WERI-Rb-1 (cell line): ENCODE measurements around the gene KCNMA1.

ENCODE experiments used
- DNase-seq: peaks from one replicate; pipeline ENCODE4 v3.0.0-alpha.2; 2020
- H3K27ac ChIP-seq: fragments of 250-450 bp; sonication (Bioruptor Pico); 2 replicates; pipeline ENCODE4 v1.5.1; 2020; ENCODE audit warnings: mild to moderate bottlenecking, moderate library complexity
- H3K27me3 ChIP-seq: fragments of 250-450 bp; sonication (Bioruptor Pico); 2 replicates; pipeline ENCODE4 v1.5.1; 2021; ENCODE audit warnings: mild to moderate bottlenecking, low read depth, moderate library complexity; ENCODE audit not compliant: insufficient read depth, severe bottlenecking
- H3K36me3 ChIP-seq: fragments of 250-450 bp; sonication (Bioruptor Pico); 2 replicates; pipeline ENCODE4 v1.5.1; 2020; ENCODE audit warnings: mild to moderate bottlenecking, moderate library complexity
- H3K4me3 ChIP-seq: 2 replicates; pipeline ENCODE4 v1.5.1; 2011; ENCODE audit warnings: low read depth, mild to moderate bottlenecking, control low read depth, low read length
- H3K9me3 ChIP-seq: fragments of 250-450 bp; sonication (Bioruptor Pico); 2 replicates; pipeline ENCODE4 v1.5.1; 2021; ENCODE audit warnings: mild to moderate bottlenecking, moderate library complexity; ENCODE audit not compliant: severe bottlenecking
- TF ChIP-seq, protein P1 (sequence below): IDR thresholded peaks from 2 replicates; pipeline ENCODE4 v1.5.1; 2011; ENCODE audit warnings: low read depth, mild to moderate bottlenecking, control low read depth, inconsistent platforms, low read length

KCNMA1 gene

DNA sequence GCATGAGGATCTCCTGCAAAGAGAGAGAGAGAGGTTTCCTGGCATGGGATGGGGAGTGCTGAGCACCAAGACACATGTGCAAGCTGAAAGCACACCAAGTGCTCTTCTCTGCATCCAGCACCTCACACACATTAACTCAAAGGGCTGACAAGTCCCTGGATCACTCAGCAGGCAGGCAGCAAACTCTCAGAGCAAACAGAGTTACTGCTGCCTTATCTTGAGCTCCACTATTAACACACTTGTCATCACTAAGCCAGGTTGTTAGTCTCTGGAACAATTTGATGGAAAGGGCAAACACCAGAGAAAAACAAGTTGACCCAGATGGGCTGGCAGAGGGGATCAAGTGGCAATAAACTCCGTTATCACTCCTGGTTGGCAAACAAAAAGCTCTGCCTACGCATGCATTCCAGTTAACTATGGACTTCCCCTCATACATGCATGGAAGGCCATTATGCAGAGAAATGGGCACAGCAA is 349.9 kb downstream of the KCNMA1 start:
- Histone ChIP-seq H3K27me3 (no peaks in the 10 kb centered on the region), H3K27ac (no peak overlapping the region), H3K36me3 (no peaks in the 10 kb centered on the region), H3K4me3 (no peak overlapping the region), H3K9me3 (no peaks in the 10 kb centered on the region)
- DNase-seq = no peak
- TF ChIP-seq, protein P1, sequence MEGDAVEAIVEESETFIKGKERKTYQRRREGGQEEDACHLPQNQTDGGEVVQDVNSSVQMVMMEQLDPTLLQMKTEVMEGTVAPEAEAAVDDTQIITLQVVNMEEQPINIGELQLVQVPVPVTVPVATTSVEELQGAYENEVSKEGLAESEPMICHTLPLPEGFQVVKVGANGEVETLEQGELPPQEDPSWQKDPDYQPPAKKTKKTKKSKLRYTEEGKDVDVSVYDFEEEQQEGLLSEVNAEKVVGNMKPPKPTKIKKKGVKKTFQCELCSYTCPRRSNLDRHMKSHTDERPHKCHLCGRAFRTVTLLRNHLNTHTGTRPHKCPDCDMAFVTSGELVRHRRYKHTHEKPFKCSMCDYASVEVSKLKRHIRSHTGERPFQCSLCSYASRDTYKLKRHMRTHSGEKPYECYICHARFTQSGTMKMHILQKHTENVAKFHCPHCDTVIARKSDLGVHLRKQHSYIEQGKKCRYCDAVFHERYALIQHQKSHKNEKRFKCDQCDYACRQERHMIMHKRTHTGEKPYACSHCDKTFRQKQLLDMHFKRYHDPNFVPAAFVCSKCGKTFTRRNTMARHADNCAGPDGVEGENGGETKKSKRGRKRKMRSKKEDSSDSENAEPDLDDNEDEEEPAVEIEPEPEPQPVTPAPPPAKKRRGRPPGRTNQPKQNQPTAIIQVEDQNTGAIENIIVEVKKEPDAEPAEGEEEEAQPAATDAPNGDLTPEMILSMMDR = no peak

DNA sequence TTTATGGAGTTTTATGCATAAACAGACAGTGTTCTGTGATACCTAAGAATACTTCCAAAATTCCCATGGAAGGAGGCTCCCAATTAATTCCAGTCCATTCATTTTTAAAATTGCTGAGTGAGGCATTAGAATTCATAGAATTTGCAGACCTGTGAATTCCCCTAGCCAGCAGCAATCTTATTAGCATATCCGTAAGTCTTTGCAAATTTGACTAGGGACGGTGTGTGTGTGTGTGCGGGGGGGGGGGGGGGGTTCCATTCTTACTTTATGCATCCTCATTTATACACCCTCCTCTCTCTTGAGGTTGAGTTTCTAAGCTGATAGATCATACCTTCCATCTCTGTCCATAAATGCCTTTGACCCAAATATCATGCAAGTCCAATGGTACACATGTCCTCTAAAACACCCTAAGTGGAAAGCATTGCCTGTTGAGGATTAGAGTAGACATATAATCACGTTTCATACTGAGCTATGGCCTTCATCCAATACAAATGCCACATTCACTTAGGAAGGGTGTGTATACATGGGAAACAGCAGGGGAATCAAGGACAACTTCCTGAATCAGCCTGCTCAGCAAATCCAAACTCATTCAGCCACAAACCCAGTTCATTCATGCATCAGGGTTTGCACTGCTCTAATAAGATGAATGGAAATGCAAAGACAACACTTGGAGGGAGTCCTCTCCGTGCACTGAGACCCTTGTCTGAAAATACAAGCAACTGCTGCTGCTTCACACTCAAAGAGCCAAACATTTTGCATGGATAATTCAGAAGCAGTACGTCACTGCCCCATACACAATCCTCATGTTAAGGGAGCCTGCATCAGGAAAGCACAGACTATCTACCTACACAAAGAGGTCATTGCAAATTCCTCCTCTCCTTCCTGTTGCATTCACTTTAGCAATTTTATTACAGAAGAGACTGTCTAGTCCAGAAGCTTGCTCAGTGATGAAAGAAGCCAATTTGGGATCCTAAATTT is 350.8 kb downstream of the KCNMA1 start:
- Histone ChIP-seq H3K36me3 (no peaks in the 10 kb centered on the region), H3K4me3 (no peak overlapping the region), H3K9me3 (no peaks in the 10 kb centered on the region), H3K27ac (no peak overlapping the region), H3K27me3 (no peaks in the 10 kb centered on the region)
- DNase-seq = no peak
- TF ChIP-seq, protein P1 = no peak

DNA sequence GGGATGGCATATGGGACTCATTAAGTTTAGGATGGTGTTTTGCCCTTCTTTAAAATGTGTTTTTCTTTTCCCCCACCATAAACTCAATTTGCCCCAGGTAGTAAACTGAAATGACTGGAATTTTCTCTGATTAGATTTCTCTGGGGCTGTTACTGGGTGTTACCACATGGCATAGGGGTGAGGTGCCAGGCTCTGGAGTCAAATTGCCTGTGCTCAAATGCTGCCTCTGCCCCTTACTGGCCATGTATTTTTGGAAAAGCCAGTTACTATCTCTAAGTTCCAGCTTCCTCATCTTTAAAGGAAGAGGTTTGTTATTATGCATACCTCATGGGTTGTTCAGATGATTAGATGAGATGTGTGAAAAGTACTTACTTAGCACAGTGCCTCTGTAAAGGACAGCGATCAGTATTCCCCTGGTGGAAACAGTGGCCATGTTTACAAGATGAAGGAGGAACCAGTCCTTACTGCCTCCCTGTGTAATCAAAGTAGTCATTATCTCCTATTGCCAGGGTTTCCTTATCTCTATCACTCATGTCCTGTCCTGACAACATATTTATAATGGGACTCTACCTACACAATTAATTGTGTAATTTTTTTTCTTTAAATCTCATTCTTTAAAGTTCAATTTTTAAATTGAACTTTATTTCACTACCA is 352.0 kb downstream of the KCNMA1 start:
- DNase-seq = no peak
- TF ChIP-seq, protein P1 = no peak

DNA sequence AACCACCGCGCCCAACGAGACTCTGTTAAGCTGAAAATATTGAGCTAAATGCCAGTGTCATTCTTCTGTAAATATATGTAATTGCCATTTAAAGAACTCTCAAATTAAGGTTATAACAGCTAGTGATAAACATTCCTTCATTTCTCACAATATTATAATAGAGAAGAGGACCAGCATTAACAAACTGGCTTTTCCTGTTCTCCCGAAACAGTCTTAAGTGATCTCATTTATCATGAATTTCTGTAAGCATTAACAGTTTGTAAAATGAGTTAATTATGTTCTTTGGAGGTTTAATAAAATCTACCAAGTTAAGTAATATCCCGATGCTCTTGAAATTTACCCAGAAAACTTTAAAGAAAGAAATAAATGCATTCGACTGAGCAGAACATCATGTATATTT is 352.8 kb downstream of the KCNMA1 start:
- TF ChIP-seq, protein P1 = no peak
- Histone ChIP-seq H3K4me3 (no peak overlapping the region), H3K9me3 (no peaks in the 10 kb centered on the region), H3K27ac (no peak overlapping the region), H3K27me3 (no peaks in the 10 kb centered on the region), H3K36me3 (no peaks in the 10 kb centered on the region)
- DNase-seq = no peak

More for the DNA sequence above, 352.0 kb downstream of the KCNMA1 start:
- Histone ChIP-seq H3K27me3 (no peaks in the 10 kb centered on the region), H3K4me3 (no peak overlapping the region), H3K36me3 (no peaks in the 10 kb centered on the region), H3K9me3 (no peaks in the 10 kb centered on the region), H3K27ac (no peak overlapping the region)

DNA sequence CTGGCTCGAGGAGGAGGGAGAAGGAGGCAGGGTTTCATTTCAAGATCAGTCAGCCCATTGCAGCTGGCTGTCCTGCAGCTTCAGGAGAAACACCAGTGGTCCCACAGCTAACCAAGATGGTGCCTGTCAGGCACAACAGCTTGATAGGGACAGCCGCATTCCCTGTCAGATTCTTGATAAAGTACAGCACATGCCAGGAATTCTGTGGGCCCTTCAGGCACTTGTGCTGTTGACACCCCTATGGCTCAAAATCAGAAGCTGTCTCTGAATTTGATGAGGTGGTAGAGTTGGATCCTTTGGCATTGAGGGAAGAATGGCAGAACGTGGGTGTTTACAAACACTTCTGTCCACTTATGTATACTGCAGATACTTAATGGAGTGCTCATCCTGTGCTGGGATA is 354.3 kb downstream of the KCNMA1 start:
- no peak overlapping the region for H3K27ac ChIP-seq
- DNase-seq = no peak
- H3K9me3 ChIP-seq = no peaks in the 10 kb centered on the region
- no peak overlapping the region for H3K4me3 ChIP-seq
- no peaks in the 10 kb centered on the region for H3K36me3 ChIP-seq
- TF ChIP-seq, protein P1 = no peak
- H3K27me3 ChIP-seq = no peaks in the 10 kb centered on the region
